GM04504 (cell line): Measurements from ENCODE around the gene EFCC1.
A peak's percentile ranks its signal among the peaks of the same experiment; 100 is the strongest.
"Not testable (repeated sequence)": the region's sequence is repeated elsewhere in the genome, so short reads cannot be mapped to it uniquely, and the experiment has no call there.

Experiments used
- DNase-seq: peaks from one replicate; pipeline ENCODE4 v3.0.0-alpha.2; 2012; ENCODE audit warnings: low read depth

Gene EFCC1

DNA sequence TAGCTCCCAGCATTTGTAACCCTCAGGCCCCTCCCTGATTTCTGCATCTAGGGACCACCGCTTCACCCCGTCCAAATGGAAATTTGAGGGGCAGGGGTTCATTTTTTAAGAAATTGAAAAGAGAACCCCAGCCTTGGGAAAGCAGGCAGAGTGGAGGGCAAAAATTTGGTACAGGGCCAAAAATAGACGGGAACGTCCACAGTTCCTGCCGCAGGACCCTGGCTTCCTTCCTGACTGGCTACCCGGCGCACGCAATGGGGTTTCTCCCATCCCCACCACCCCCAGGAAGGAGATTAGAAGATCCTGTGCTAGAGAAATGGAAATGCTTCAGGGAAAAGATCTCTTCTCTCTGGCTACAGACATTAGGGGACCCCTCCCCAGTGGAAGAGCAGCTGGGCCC, 80.4 kb downstream of the EFCC1 start:
- no peak for DNase-seq

DNA sequence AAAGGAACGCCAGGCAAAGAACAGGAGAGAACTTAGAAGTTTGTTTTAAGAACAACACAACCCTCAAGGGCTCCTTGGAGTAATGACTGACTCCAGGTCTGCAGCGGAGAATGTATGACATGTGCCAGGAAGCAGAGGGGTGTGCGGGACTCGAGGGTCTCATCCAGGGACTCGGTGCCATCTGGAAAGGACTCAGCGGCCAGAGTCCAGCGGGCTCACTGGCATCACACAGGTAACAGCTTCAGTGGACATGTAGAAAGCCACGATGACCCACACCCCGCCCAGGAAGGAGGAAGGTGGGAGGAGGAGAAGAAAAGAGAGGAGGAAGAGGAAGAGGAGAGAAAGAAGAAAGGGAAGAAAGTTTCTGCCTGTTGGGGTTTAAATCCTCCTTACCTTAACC, 80.9 kb downstream of the EFCC1 start:
- no peak for DNase-seq

- no peak for DNase-seq
Observed at GRCh38 chr3:129084501-129084900, 83.4 kb downstream of the EFCC1 start.

DNA sequence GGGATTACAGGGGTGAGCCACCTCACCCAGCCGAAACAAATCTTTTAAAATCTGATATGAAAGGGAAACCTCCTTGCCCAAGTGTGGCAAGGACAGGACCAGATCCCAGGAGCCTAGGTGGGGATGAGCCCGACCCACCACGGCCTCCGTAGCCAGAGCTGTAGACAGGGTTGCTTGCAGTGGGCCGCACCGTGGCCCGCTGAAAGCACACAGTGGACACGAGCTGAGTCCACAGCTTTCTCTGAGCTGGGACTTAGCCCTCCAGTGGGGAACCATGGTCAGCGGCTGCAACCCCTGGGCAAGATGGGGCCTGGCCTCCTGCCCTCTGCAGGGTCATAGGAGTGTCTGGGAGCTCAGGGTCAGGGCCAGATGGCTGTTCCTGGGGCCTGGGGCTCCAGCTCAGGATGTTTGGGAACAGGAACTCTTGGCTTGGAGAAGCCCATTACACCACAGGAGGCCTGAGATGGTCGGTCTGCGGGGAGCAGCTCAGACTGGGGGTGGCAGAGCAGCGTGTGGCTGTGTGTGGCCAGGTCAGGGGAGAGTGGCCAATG, 84.1 kb downstream of the EFCC1 start:
- DNase-seq: no peak

DNA sequence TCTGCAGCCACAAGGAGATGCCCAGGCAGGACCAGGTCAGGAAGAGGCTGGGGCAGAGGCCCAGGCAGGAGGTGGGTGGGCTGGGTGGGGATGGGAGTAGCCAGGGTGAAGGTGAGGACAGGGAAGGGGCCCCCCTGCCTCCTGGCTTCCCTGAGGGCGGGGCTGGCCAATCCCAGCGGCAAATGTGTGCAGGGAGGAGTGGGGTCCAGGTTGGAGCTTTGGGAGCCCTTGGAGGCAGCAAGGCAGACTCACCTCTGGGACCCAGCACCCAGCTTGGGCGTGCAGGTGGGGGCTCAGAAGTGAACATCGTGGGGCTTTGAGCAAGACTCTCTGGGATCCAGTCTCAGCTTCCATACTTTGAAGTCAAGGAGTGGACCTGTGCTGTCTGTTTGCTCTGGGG, 84.7 kb downstream of the EFCC1 start:
- no peak for DNase-seq

DNA sequence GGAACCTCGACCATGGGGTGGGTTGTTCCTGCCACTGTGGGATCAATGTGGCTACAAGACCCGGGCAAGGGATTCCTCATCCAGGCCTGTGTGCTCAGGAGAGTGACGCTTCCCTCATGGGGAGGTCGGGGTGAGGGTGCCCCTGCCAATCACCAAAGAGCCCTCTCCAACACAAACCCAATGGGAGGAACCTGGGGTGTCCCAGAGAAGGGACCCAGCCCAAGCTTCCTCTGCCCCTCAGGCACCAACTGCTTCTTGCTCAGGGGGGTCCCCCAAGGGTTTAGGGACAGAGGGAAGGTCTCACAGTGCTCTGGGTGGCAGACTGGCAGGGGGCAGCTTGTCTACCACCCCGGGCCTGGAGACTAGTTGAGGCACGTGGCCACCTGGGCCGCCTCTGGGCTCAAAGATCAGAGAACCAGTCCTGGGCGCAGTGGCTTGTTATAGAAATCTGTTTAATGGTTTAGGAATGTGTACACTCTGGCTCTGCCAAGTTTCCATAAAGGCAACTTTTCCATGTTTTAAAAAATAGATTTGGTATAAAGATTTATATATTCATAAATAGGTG, 86.1 kb downstream of the EFCC1 start:
- no peak for DNase-seq

DNA sequence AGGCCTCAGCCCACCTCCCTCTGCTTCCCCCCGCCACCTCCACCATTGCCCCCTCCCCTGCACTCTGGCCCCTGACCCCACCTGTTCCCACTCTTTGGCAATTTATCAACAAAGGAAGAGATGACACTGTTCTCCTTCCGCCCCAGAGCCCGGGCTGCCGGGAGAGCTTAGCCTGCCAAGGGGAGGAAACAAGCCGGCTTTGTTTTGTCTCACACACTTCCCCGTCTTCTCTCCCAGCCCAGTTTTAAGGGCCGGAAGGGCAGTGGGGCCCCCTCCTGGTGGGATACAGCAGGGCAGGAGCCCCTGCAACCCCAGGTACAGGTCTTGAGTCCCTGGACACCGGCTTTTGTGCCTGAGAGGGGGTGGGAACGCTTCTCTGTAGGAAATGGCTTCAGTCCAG, 86.8 kb downstream of the EFCC1 start:
- DNase-seq: peak; percentile 9

GRCh38 chr3:129088312-129088711, 87.2 kb downstream of the EFCC1 start:
- not testable (repeated sequence) for DNase-seq
